NCI-H146 treated with DMSO at 0.1 percent for 48 hours (cell line): Measurements from ENCODE around the gene TRIM71.
"Not testable (repeated sequence)": the region's sequence is repeated elsewhere in the genome, so short reads cannot be mapped to it uniquely, and the experiment has no call there.

Experiments
- DNase-seq: peaks from one replicate; lab custom pipeline; 2025; ENCODE audit not compliant: unreplicated experiment; lab: John Stamatoyannopoulos, UW

Gene TRIM71

DNA sequence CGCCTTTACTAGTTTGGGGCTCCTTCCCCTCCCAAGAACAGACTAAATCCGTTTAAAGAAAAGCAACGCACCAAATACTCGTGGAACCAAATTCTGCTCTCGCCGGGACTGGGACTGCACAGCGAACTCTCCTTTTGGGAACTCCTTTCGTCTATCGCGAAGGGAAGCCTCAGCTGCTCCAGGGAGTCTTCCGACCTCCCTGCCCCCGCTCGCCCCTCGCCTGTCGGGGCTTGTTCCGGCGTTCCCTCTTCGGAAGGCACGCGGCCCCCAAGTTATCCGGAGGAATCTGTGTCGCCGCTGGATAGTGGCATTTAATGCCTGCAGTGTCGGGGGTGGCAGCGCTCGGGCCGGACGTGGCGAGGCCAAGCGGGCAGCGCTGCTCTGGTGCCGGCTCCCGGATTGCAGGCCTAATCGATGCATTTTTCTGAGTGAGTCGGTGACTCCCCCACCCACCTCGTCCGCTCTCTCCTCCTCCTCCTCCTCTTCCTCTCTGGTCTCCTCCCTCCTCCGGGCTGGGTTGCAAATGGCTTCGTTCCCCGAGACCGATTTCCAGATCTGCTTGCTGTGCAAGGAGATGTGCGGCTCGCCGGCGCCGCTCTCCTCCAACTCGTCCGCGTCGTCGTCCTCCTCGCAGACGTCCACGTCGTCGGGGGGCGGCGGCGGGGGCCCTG, at the start of gene TRIM71:
Gene TRIM71, plus strand, starts transcription at position 440 of the 671 bp plus-strand sequence. Its CDS starts 84 bp downstream, at position 524.
- DNase-seq: no peak

DNA sequence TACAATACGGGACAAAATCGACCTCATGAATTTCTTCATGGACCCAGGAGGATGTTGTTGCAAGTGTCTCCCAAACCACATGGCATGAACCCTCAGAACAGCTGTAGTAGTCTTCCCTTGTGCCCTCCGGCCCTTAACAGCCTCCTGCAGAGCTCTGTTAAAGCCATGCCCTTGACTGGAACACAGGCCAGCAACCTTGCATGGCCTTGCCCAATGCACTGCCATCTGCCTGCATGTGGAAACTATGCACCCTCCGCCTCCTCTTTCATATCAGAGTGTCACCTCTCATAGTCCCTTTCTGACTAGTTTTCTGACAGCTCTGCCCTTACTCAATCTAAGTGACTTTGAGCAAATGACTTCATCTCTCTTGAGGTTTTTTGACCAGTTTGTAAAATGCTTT, 39.4 kb upstream of the TRIM71 start:
- no peak for DNase-seq

DNA sequence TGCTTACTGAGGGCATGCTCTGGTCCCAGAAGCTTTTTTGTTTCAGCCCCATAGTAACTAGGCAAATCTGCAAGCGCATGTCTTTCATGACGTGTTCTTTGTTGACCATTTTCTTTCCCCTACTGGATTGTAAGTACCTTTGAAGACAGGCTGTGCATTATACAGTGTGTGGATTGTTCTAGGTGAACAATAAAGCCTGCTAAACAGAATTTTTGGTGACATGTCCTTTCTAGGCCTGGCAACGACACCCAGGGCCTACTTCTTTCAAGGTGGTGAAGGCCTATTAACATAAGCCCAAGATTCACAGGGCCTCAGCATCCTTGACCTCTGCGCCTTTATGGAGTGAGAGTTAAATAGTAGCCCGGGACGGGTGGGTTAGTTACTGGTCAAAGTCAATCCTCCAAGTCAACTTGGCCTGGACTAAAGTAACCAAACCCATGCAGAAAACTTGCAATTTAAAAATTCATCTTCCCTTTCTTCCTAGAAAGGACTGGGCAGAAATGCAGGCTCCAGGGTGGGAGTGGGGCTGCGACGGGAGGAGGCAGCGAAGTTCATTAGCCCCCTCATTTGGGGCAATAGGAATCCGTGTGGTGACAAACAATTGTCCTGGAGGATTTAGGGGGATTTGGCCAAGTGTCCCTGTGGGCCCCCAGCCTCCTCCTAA, 37.6 kb upstream of the TRIM71 start:
- no peak for DNase-seq

GRCh38 chr3:32780735-32781210, 37.0 kb upstream of the TRIM71 start:
- DNase-seq: peak; percentile 15

- DNase-seq: peak; percentile 48
These were observed 36.4 kb upstream of the TRIM71 start for GRCh38 chr3:32781211-32781968.

- DNase-seq: not testable (repeated sequence)
These were observed 35.9 kb upstream of the TRIM71 start for GRCh38 chr3:32781969-32782270.

DNA sequence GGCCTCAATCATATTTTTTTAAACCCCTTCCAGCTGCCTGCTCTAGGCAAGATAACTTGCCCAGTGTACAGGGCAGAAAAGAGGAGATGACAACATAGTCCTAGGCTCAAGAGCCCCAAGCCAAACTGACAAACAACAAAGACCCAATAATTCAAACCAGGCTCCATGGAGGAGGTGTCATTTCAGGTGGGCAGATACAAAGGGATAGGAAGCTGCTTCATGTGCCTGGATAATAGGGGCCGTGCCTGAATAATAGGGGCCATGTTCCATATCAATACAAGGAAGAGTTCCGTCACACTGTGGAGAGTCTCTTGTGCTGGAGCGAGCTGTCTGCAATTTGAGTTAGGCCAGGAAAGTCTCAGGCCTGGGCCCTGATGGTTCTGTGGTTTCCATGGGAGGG, 35.4 kb upstream of the TRIM71 start:
- no peak for DNase-seq

DNA sequence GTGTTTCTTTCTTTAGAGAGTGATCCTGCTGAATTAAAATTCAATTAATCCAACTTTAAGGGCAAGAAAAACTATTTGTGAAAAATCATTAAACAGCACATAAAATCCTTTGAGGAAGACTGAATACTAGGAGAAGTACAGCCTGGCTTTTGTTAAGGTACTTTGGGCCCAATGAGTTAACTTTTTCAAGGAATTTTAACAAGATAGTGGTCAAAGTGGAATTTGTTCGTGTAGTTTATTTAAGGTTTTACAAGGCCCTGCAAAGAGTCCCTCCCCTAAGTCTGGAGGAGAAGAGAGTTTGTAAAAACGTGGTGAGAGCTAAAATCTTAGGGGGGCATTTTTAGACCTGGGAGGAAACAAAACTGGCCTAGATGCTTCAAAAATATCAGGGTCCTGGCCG, 26.0 kb upstream of the TRIM71 start:
- DNase-seq: no peak

DNA sequence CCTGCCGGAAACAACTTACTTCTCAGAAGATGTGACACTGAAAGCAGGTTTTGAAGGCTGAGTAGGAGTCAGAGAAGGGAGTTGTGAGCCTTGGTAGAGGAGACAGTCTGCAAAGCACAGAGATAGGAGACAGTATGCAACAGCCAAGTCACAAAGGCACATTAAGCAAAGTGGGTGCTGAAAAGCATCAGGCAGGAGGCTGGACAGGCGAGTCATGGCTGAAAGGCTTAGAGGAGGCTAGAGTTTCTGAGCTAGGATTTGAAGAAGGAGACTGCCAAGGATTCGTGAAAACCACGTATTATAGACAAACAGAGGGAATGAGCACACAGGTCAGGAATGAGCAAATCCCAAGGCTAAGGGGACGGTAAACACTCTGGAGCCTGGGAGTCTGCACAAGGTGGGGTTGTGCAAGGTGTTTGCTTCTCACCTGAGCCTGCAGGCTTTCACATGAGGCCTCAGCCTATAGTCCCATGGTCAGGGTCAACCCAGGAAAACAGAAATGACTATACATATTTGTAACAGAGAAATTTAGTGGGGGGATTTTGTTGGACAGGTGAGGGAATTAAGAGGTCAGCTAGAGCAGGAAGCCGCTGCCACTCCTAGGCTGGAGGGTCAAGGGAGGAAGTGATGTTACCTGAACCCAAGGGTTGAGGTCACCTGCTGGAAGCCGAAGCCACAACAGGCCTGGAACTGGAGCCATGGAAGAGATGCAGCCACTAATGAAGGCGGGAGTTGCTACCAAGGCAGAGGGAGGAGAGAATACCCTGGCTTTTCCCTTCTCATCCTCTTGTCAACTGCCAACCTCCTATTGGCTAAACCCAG, 23.1 kb upstream of the TRIM71 start:
- no peak for DNase-seq

- DNase-seq: not testable (repeated sequence)
These were observed 21.3 kb upstream of the TRIM71 start for GRCh38 chr3:32796384-32796950.

DNA sequence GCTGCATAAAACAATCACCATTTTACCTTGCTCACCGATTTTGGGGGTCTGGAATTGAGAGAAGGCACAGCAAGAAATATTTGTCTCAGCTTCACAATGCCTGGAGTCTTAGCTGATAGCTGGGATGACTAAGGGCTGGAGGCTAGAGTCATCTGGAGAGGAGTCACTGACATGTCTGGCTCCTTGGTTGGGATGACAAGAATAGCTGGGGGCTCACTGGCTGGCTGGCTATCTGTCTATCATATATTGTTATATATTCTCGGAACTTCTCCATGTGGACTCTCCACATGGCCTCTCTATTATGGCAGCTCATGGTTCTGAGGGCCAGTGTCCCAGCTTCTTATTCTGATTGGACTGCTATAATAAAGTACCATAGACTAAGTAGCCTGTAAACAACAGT, 20.0 kb upstream of the TRIM71 start:
- DNase-seq: no peak

GRCh38 chr3:32801440-32801839, 16.4 kb upstream of the TRIM71 start:
- DNase-seq: not testable (repeated sequence)

DNA sequence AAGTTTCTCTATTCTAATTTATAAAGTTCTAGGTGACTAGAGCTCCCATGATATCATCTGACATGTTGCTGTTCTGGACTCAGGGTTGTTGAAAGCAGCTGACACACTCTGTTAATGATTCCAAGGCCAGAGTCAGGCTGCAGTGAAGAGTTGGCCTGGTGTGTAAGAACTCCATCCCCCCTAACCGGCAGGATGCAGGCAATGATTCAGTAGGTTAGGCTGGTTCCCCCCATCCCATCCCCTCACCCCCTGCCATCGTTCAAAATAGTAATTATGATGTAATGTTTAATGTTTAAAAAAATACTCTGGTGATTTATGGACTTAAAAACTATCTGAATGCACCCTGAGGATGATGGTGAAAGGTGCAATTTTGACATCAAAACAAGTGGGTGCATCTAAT, 4.6 kb upstream of the TRIM71 start:
- no peak for DNase-seq

DNA sequence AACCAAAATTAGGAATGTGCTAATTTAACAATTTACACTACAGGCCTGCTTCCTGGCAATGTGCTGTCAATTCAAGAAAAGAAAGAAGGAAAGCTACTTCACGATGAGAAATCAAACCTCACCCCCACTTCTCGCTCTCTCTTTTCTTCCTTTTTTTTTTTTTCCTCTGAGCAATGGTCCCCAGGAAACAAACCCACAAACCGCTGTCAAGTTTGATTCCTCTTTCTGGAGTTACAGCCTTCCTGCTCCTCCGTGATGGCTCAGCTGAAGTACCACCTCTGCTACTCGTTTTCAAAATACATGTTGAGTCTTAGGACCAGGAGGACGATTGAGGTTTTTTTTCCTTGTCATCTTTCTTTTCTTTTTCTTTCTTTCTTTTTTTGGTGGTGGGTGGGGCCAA, 3.4 kb upstream of the TRIM71 start:
- DNase-seq: no peak

GRCh38 chr3:32815841-32816438, 1.9 kb upstream of the TRIM71 start:
- no peak for DNase-seq

DNA sequence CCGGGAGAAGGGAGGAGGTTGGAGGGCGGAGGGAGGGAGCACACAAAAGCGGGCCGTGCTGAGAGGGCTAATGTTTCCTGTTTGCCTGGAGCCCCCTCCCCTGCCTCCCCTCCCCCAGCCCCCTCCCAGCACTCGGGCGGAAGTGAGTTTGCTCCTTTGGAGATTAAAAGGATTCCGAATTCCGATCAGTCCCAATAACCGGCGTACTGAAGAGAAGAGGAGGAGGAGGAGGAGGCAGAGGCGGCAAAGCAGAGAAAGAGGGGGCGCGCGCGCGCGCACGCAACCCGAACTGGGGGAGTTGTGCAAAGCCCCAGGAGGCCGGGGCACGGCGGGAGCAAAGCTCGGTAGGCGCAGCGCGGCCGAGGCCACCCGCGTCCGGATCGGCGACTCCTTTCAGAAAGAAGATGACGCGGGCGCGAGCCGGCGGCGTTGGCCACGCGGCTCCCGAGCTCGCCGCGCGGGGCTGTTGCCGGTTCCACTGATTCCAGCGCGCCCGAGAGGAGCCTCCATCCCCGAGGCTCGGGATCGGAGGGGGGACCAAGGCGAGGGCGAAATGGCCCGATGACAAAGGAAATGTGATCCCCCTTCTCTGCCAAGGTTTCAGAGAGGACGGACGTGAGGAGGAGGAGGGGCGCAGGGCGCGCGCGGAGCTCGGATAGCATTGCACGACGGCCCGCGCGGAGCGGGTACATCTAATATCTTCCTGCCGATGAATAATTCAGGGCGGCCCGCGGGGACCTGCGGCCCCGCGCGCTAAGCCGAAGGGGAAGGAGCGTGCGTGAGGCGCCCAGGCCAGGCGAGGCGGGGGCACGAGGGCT, 1.1 kb upstream of the TRIM71 start:
- DNase-seq: peak; percentile 52

DNA sequence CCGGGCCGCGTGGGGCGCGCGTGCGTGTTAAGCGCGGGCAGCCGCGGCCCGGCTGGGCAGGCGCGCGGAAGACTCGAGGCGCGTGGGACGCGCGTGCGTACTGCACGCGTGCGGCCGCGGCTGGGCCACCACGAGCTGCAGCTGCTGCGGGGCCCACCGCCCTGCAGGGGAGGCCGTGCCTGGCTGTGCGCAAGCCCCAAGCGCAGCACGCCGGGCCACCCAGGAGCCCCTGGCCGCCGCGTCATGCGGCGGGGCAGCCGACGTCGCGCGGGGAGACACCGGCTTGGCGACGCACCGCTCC, 590 bp upstream of the TRIM71 start:
- DNase-seq: no peak

GRCh38 chr3:32818229-32818969, 602 bp downstream of the TRIM71 start:
- no peak for DNase-seq

- DNase-seq: no peak
These were observed 1.2 kb downstream of the TRIM71 start for GRCh38 chr3:32818970-32819511.
